ENCODE measurements around the gene MRPL28. TPM values are rescaled to one million over a fixed set of nuclear protein-coding genes. Genes with fewer than 3 reads are reported as not detected.
"Not testable (repeated sequence)": the region's sequence is repeated elsewhere in the genome, so short reads cannot be mapped to it uniquely, and the experiment has no call there.

The MRPL28 gene
- total RNA-seq = 10 to 100 TPM; 89.0 to 90.3 TPM

- no peak for TF ChIP-seq CTCF (IDR thresholded peaks at IDR 0.05)
- Histone ChIP-seq H3K36me3 (peaks cover 55% of the 10 kb centered on the region), H3K27me3 (no peaks in the 10 kb centered on the region), H3K27ac (peak within 1 kb of the TSS; percentile 35 to 56), H3K4me3 (peak within 1 kb of the TSS; percentile 57 to 59), H3K4me1 (peaks cover 0 to 19% of the 10 kb centered on the region in 2 donors), H3K9me3 (no peaks in the 10 kb centered on the region)
- peak; percentile 97 for DNase-seq (ENCODE audit: low spot score)
Measured at GRCh38 chr16:370443-370842, at the start of gene MRPL28. Gene MRPL28, minus strand, starts transcription at chr16:370538. Its CDS starts 320 bp downstream, at chr16:370218.

DNA sequence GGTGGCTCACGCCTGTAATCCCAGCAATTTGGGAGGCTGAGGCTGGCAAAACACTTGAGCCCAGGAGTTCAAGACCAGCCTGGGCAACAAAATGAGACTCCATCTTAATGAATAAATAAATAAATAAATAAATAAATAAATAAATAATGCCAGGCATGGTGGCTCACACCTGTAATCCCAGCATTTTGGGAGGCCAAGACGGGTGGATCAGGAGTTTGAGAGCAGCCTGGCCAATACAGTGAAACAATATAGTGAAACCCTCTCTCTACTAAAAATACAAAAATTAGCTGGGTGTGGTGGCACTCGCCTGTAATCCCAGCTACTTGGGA lies 44.8 kb upstream of the MRPL28 start:
- not testable (repeated sequence) for H3K36me3 ChIP-seq, H3K27me3 ChIP-seq

GRCh38 chr16:414395-415169 lies 44.2 kb upstream of the MRPL28 start:
- Histone ChIP-seq H3K4me3 (no peak overlapping the region), H3K4me1 (no peaks in the 10 kb centered on the region), H3K9me3 (no peaks in the 10 kb centered on the region), H3K36me3 (peaks cover 5% of the 10 kb centered on the region), H3K27me3 (no peaks in the 10 kb centered on the region), H3K27ac (no peak overlapping the region)
- no peak for TF ChIP-seq CTCF (IDR thresholded peaks at IDR 0.05)
- no peak for DNase-seq (ENCODE audit: low spot score)

More for the DNA sequence above, 44.8 kb upstream of the MRPL28 start:
- not testable (repeated sequence) for H3K9me3 ChIP-seq; H3K27ac ChIP-seq; H3K4me1 ChIP-seq; DNase-seq (ENCODE audit: low spot score); H3K4me3 ChIP-seq

GRCh38 chr16:411576-412265 lies 41.4 kb upstream of the MRPL28 start:
- Histone ChIP-seq H3K4me3 (no peak overlapping the region), H3K4me1 (no peaks in the 10 kb centered on the region), H3K27ac (no peak overlapping the region), H3K9me3 (no peaks in the 10 kb centered on the region), H3K36me3 (peaks cover 5% of the 10 kb centered on the region), H3K27me3 (no peaks in the 10 kb centered on the region)
- TF ChIP-seq CTCF (IDR thresholded peaks at IDR 0.05) = no peak
- DNase-seq (ENCODE audit: low spot score) = no peak

DNA sequence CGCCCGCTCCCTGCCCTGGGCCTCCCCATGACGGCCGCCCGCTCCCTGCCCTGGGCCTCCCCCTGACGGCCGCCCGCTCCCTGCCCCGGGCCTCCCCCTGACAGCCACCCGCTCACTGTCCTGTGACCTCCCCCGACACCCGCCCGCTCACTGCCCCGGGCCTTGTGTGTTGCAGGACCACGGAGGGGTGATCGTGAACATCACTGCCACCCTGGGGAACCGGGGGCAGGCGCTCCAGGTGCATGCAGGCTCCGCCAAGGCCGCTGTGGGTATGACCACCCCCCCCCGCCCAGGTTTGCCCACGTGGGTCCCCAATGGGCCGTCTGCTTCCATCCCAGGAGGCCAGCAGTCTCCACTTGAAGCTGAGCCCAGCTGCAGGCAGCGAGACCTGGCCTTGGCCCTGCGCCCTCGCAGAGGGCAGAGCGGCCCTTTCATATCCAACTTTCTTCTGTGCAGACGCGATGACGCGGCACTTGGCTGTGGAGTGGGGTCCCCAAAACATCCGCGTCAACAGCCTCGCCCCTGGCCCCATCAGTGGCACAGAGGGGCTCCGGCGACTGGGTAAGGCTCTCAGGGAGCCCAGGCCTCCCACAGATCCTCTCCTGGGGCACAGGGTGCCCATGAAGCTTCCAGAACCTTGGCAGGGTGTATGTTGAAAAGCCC lies 40.3 kb upstream of the MRPL28 start:
- no peak for TF ChIP-seq CTCF (IDR thresholded peaks at IDR 0.05)
- peaks cover 5% of the 10 kb centered on the region for H3K36me3 ChIP-seq

DNA sequence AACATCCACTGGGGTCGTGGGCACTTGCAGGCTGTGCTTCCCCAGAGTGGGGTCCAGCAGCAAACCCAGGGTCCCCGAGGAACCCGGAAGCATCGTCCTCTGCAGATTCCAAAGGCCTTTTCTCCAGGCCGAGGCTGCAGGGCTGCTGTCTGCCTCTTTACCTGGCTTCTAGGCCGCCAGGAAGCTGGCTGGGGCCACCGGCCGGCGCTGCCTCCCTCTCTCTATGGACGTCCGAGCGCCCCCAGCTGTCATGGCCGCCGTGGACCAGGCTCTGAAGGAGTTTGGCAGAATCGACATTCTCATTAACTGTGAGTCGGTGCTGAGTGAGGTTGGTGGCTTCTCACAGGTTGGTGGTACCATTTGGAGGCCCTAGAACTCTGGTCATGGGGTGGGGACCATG lies 36.9 kb upstream of the MRPL28 start:
- peaks cover 5% of the 10 kb centered on the region for H3K36me3 ChIP-seq
- DNase-seq (ENCODE audit: low spot score) = no peak
- no peaks in the 10 kb centered on the region for H3K27me3 ChIP-seq
- H3K4me3 ChIP-seq = no peak overlapping the region
- H3K4me1 ChIP-seq = peaks cover 0 to 1% of the 10 kb centered on the region in 2 donors
- no peak for TF ChIP-seq CTCF (IDR thresholded peaks at IDR 0.05)
- no peak overlapping the region for H3K27ac ChIP-seq
- H3K9me3 ChIP-seq = no peaks in the 10 kb centered on the region

More for the DNA sequence above, 40.3 kb upstream of the MRPL28 start:
- DNase-seq (ENCODE audit: low spot score) = no peak
- no peaks in the 10 kb centered on the region for H3K4me1 ChIP-seq
- H3K27me3 ChIP-seq = no peaks in the 10 kb centered on the region
- H3K9me3 ChIP-seq = no peaks in the 10 kb centered on the region
- no peak overlapping the region for H3K4me3 ChIP-seq
- H3K27ac ChIP-seq = no peak overlapping the region

Data from right atrium auricular region (tissue), 2 donors.